Measurements from ENCODE around the gene RASA1.

Gene RASA1

GRCh38 chr5:87339986-87340385 is 72.3 kb downstream of the RASA1 start:
- ChIA-PET POLR2A (no interaction called here), CTCF (no interaction called here)
- TF ChIP-seq, protein P1, sequence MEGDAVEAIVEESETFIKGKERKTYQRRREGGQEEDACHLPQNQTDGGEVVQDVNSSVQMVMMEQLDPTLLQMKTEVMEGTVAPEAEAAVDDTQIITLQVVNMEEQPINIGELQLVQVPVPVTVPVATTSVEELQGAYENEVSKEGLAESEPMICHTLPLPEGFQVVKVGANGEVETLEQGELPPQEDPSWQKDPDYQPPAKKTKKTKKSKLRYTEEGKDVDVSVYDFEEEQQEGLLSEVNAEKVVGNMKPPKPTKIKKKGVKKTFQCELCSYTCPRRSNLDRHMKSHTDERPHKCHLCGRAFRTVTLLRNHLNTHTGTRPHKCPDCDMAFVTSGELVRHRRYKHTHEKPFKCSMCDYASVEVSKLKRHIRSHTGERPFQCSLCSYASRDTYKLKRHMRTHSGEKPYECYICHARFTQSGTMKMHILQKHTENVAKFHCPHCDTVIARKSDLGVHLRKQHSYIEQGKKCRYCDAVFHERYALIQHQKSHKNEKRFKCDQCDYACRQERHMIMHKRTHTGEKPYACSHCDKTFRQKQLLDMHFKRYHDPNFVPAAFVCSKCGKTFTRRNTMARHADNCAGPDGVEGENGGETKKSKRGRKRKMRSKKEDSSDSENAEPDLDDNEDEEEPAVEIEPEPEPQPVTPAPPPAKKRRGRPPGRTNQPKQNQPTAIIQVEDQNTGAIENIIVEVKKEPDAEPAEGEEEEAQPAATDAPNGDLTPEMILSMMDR (IDR thresholded peaks at IDR 0.05; ENCODE audit: insufficient read depth, low read length, missing control alignments): no peak
- no peak for DNase-seq (ENCODE audit: low read depth, low spot score)
- no peak overlapping the region for H3K4me3 ChIP-seq (ENCODE audit: low read depth, low read length)

DNA sequence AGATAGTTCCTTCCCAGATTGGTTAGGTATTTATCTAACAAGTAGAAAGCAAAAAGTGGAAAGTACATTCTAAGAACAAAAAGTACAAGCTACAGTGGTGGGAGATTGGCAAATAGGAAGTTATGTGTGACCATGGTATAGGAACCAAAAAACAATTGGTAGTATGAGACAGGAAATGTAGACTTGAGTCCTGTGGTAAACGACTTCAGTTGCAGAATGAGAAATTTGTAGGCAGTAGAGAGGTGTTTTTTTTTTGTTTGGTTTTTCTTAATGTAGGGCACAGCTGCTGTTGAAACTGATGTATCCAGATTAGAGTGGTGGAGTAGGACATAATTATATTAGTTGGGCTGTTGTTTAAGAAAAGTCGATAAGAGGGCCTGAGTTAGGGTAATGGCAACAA is 73.0 kb downstream of the RASA1 start:
- CTCF ChIA-PET: no interaction called here
- POLR2A ChIA-PET: no interaction called here
- TF ChIP-seq, protein P1 (IDR thresholded peaks at IDR 0.05; ENCODE audit: insufficient read depth, low read length, missing control alignments): no peak
- H3K4me3 ChIP-seq (ENCODE audit: low read depth, low read length): no peak overlapping the region
- no peak for DNase-seq (ENCODE audit: low read depth, low spot score)

DNA sequence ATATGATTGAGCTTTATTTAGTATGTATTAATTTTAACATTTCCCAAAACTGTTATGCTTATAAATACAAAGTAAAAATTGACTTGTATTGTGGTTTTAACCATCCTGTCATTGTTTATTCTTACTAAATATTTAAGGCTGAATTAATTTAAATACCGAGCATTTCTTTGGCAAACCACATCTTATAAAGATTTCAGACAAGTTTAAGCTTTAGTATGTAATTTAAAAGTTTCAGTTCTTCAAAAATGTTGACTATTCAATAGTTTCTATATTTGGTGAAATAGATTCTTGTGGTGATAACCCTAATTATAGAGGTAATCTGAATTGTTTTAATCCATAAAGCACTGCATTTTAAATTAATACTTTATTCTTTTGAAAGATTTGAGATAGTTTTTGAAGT is 79.6 kb downstream of the RASA1 start:
- POLR2A ChIA-PET: no interaction called here
- DNase-seq (ENCODE audit: low read depth, low spot score): no peak
- CTCF ChIA-PET: interaction anchor here (1.0 to 1.6 kb wide), 2 partner anchors 12 to 277 kb away, joined by 3 to 5 read pairs; no protein-coding TSS in a partner anchor
- TF ChIP-seq, protein P1 (IDR thresholded peaks at IDR 0.05; ENCODE audit: insufficient read depth, low read length, missing control alignments): no peak
- no peak overlapping the region for H3K4me3 ChIP-seq (ENCODE audit: low read depth, low read length)

DNA sequence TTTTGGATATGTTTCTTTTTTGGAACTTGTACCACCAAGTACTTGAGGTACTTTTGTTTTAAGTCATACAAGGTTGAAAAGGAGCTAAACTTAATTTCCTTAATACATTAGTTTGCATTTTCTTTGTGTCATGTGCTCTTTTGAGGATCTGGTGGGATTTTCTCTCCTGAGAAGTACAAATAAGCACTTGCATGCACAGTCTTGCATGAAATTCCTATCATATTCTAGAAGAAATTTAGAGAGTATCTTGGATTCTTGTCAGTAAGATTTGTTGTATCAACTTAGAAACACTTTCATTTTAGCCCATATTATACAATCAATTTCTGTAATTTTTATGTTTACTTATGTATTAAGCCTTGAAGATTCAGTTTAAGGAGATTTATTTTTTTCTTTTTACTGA is 80.2 kb downstream of the RASA1 start:
- ChIA-PET POLR2A (no interaction called here), CTCF (no interaction called here)
- TF ChIP-seq, protein P1 (IDR thresholded peaks at IDR 0.05; ENCODE audit: insufficient read depth, low read length, missing control alignments): no peak
- no peak for DNase-seq (ENCODE audit: low read depth, low spot score)
- no peak overlapping the region for H3K4me3 ChIP-seq (ENCODE audit: low read depth, low read length)

DNA sequence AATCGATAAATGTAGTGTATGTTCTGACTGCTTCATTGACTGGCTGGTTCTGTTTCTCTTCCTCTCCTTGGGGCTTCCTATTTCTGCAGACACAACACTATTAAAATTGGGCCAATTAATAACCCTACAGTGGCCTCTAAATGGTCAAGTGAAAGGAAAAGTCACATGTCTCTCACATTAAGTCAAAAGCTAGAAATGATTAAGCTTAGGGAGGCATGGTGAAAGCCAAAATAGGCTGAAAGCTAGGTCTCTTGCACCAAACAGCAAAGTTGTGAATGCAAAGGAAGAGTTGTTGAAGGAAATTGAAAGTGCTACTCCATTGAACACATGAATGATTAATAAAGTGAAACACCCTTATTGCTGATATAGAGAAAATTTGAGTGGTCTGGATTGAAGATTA is 86.8 kb downstream of the RASA1 start:
- POLR2A ChIA-PET: interaction anchor here (1.1 kb wide), 1 partner anchor 87 kb away, joined by 3 read pairs; the partner anchor contains the start of gene RASA1
- H3K4me3 ChIP-seq (ENCODE audit: low read depth, low read length): no peak overlapping the region
- CTCF ChIA-PET: interaction anchor here (1.3 kb wide), 1 partner anchor 70 kb away, joined by 3 read pairs; no protein-coding TSS in a partner anchor
- no peak for DNase-seq (ENCODE audit: low read depth, low spot score)
- TF ChIP-seq, protein P1 (IDR thresholded peaks at IDR 0.05; ENCODE audit: insufficient read depth, low read length, missing control alignments): no peak

- CTCF ChIA-PET: interaction anchor here (0.6 to 1.5 kb wide), 2 partner anchors 38 to 288 kb away, joined by 3 to 4 read pairs; no protein-coding TSS in a partner anchor
- TF ChIP-seq, protein P1 (IDR thresholded peaks at IDR 0.05; ENCODE audit: insufficient read depth, low read length, missing control alignments): no peak
- DNase-seq (ENCODE audit: low read depth, low spot score): no peak
- H3K4me3 ChIP-seq (ENCODE audit: low read depth, low read length): no peak overlapping the region
- POLR2A ChIA-PET: no interaction called here
Observed at GRCh38 chr5:87359106-87359505, 91.4 kb downstream of the RASA1 start.

All from AG04449 (cell line).